Measurements from ENCODE around the gene MEF2A. TPM values are rescaled to one million over a fixed set of nuclear protein-coding genes. Genes with fewer than 3 reads are reported as not detected.

MEF2A gene
- total RNA-seq, 1 experiment from 2014 or later = 21.3 TPM

DNA sequence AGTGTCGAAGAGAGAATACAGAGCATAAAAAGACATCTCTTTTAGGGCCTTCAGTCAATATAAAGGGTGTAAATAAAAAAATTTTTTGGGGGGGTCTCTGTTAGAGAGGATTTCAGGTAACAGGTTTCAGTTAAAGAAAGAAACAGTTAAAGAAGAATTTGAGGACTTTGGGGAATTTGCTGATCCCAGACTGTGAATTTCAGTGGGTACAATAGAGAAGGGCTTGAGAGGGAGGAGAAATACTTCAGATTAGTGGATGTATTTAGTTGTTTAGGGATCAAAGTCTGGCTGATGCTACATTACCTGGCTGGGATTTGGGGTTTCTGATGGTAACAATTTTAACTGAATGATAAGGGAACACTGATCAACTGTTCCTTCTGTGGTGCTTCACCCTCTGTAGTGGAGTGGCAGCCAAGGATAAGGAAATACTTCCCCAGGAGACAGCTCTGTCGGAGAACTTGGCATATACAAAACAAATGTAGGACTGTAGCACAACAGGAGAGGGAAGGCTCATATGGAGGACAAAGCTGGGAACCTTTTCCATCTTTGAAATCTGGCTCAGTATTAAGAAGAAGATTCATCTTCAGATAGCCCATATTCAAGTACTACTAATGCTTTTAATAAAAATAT lies 79.2 kb downstream of the MEF2A start:
- ATAC-seq (no peak), DNase-seq (no peak)
- intact Hi-C loops (cut with micrococcal nuclease) = no loop called here
- H2AFZ ChIP-seq (ENCODE audit: low read length) = no peak overlapping the region
- H3K4me2 ChIP-seq (ENCODE audit: low read length) = no peak overlapping the region
- H3K9me3 ChIP-seq (ENCODE audit: low read length) = 0 out of 2 replicates have a peak, but pooled peaks cover 3% of the 10 kb centered on the region
- H3K9ac ChIP-seq (ENCODE audit: low read length) = no peak overlapping the region
- no peaks in the 10 kb centered on the region for H3K4me1 ChIP-seq (ENCODE audit: insufficient read depth, low read length)
- H3K9me2 ChIP-seq (replicated peaks; ENCODE audit: low read length) = no peaks in the 10 kb centered on the region
- no peak overlapping the region for H3K27ac ChIP-seq (ENCODE audit: low read length)
- ChIA-PET CTCF (no interaction called here), POLR2A (ENCODE audit: unreplicated experiment) (no interaction called here)
- no peaks in the 10 kb centered on the region for H3K79me2 ChIP-seq (ENCODE audit: low read length)
- peaks cover 14% of the 10 kb centered on the region; the same call in 1 of the 2 replicates for H3K36me3 ChIP-seq (ENCODE audit: low read depth, low read length)
- H4K20me1 ChIP-seq (ENCODE audit: low read length) = no peaks in the 10 kb centered on the region
- TF ChIP-seq, protein P1, sequence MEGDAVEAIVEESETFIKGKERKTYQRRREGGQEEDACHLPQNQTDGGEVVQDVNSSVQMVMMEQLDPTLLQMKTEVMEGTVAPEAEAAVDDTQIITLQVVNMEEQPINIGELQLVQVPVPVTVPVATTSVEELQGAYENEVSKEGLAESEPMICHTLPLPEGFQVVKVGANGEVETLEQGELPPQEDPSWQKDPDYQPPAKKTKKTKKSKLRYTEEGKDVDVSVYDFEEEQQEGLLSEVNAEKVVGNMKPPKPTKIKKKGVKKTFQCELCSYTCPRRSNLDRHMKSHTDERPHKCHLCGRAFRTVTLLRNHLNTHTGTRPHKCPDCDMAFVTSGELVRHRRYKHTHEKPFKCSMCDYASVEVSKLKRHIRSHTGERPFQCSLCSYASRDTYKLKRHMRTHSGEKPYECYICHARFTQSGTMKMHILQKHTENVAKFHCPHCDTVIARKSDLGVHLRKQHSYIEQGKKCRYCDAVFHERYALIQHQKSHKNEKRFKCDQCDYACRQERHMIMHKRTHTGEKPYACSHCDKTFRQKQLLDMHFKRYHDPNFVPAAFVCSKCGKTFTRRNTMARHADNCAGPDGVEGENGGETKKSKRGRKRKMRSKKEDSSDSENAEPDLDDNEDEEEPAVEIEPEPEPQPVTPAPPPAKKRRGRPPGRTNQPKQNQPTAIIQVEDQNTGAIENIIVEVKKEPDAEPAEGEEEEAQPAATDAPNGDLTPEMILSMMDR (conservative IDR thresholded peaks at IDR 0.05; ENCODE audit: low read depth, low read length) = no peak
- TF ChIP-seq EZH2 (IDR thresholded peaks at IDR 0.05; ENCODE audit: low read length, unreplicated experiment) = no peak
- TF ChIP-seq EZH2phosphoT487 (IDR thresholded peaks at IDR 0.05; ENCODE audit: borderline replicate concordance, low read length) = no peak
- H3K4me3 ChIP-seq (ENCODE audit: low read length) = no peak overlapping the region
- H3K27me3 ChIP-seq (ENCODE audit: low read length) = no peaks in the 10 kb centered on the region
- no peaks in the 10 kb centered on the region for H3F3A ChIP-seq (ENCODE audit: low read length, unreplicated experiment)
- BruUV-seq (replicated peaks) = no TSS peak

DNA sequence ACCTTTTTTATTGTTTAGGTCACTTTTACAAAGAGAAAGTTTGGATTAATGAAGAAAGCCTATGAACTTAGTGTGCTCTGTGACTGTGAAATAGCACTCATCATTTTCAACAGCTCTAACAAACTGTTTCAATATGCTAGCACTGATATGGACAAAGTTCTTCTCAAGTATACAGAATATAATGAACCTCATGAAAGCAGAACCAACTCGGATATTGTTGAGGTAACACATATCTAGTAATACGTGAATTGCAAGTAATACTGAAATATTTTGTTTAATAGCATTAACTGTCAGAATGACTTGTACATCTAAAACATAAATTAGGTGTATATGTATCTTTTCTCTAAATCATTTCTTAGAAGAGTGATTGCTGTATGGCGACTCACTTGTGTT lies 79.8 kb downstream of the MEF2A start:
- no peak for ATAC-seq
- no peaks in the 10 kb centered on the region for H4K20me1 ChIP-seq (ENCODE audit: low read length)
- DNase-seq = no peak
- H3K9me3 ChIP-seq (ENCODE audit: low read length) = 0 out of 2 replicates have a peak, but pooled peaks cover 3% of the 10 kb centered on the region
- no peak overlapping the region for H3K4me3 ChIP-seq (ENCODE audit: low read length)
- H3K36me3 ChIP-seq (ENCODE audit: low read depth, low read length) = peaks cover 14% of the 10 kb centered on the region; the same call in 1 of the 2 replicates
- no peak overlapping the region for H3K9ac ChIP-seq (ENCODE audit: low read length)
- no peak overlapping the region for H3K4me2 ChIP-seq (ENCODE audit: low read length)
- H3K27me3 ChIP-seq (ENCODE audit: low read length) = no peaks in the 10 kb centered on the region
- no TSS peak for BruUV-seq (replicated peaks)
- no peak overlapping the region for H3K27ac ChIP-seq (ENCODE audit: low read length)
- TF ChIP-seq EZH2 (IDR thresholded peaks at IDR 0.05; ENCODE audit: low read length, unreplicated experiment) (no peak), EZH2phosphoT487 (IDR thresholded peaks at IDR 0.05; ENCODE audit: borderline replicate concordance, low read length) (no peak)
- TF ChIP-seq, protein P1 (conservative IDR thresholded peaks at IDR 0.05; ENCODE audit: low read depth, low read length) = no peak
- H3F3A ChIP-seq (ENCODE audit: low read length, unreplicated experiment) = no peaks in the 10 kb centered on the region
- ChIA-PET CTCF (no interaction called here), POLR2A (ENCODE audit: unreplicated experiment) (no interaction called here)
- no peaks in the 10 kb centered on the region for H3K9me2 ChIP-seq (replicated peaks; ENCODE audit: low read length)
- H2AFZ ChIP-seq (ENCODE audit: low read length) = no peak overlapping the region
- H3K4me1 ChIP-seq (ENCODE audit: insufficient read depth, low read length) = 0 out of 2 replicates have a peak, but pooled peaks cover under 1% of the 10 kb centered on the region
- H3K79me2 ChIP-seq (ENCODE audit: low read length) = no peaks in the 10 kb centered on the region
- intact Hi-C loops (cut with micrococcal nuclease) = no loop called here

DNA sequence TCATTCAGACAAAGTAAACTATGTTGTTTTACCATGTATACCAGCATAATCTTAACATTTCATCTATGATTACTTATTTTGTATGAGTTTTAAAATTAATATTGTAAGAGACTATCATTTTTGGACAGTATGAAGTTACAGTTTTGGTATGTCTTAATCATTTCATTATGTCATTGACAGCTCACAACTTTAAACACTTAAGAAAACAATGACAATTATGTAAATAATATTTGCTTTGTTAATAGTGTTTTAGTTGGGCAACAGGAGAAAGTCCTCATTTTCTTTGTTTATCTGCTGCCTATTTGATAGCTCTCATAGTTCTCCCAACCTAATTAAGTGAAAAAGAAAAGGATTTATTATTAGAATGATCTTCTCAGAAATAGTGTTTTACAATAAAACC lies 80.2 kb downstream of the MEF2A start:
- TF ChIP-seq, protein P1 (conservative IDR thresholded peaks at IDR 0.05; ENCODE audit: low read depth, low read length) = no peak
- TF ChIP-seq EZH2phosphoT487 (IDR thresholded peaks at IDR 0.05; ENCODE audit: borderline replicate concordance, low read length) = no peak
- Histone ChIP-seq H3K9me3 (ENCODE audit: low read length) (0 out of 2 replicates have a peak, but pooled peaks cover 3% of the 10 kb centered on the region), H3K27ac (ENCODE audit: low read length) (no peak overlapping the region), H3K4me1 (ENCODE audit: insufficient read depth, low read length) (peaks cover 5% of the 10 kb centered on the region), H3K4me2 (ENCODE audit: low read length) (no peak overlapping the region), H3K9ac (ENCODE audit: low read length) (no peak overlapping the region), H2AFZ (ENCODE audit: low read length) (no peak overlapping the region), H4K20me1 (ENCODE audit: low read length) (no peaks in the 10 kb centered on the region), H3K79me2 (ENCODE audit: low read length) (no peaks in the 10 kb centered on the region), H3F3A (ENCODE audit: low read length, unreplicated experiment) (no peaks in the 10 kb centered on the region), H3K27me3 (ENCODE audit: low read length) (no peaks in the 10 kb centered on the region), H3K9me2 (replicated peaks; ENCODE audit: low read length) (no peaks in the 10 kb centered on the region), H3K4me3 (ENCODE audit: low read length) (no peak overlapping the region), H3K36me3 (ENCODE audit: low read depth, low read length) (peaks cover 14% of the 10 kb centered on the region; the same call in 1 of the 2 replicates)
- intact Hi-C loops (cut with micrococcal nuclease) = no loop called here
- POLR2A ChIA-PET (ENCODE audit: unreplicated experiment) = no interaction called here
- CTCF ChIA-PET = no interaction called here
- BruUV-seq (replicated peaks) = no TSS peak
- no peak for DNase-seq
- ATAC-seq = no peak
